Esophagus (tissue), 2 donors: ENCODE results near the gene SLC25A39. TPM values are rescaled to one million over a fixed set of nuclear protein-coding genes. Genes with fewer than 3 reads are reported as not detected.

Experiments
- H3K27ac ChIP-seq, 2 donors: one replicate each; pipeline ENCODE4 v1.5.1; 2013; ENCODE audit warnings: low read depth in 2 of 2, mild to moderate bottlenecking in 2 of 2, inconsistent platforms in 1 of 2, low read length in 1 of 2, moderate library complexity in 1 of 2
- H3K27me3 ChIP-seq, 2 donors: one replicate each; pipeline ENCODE4 v1.6.1; 2013; ENCODE audit warnings: low read length in 2 of 2, control low read depth in 1 of 2, mild to moderate bottlenecking in 1 of 2; ENCODE audit not compliant: insufficient read depth in 2 of 2, control insufficient read depth in 1 of 2
- H3K36me3 ChIP-seq, 2 donors: one replicate each; pipeline ENCODE4 v1.6.1; 2013; ENCODE audit warnings: low read length in 1 of 2; ENCODE audit not compliant: control insufficient read depth in 2 of 2, insufficient read depth in 2 of 2
- H3K4me1 ChIP-seq, 2 donors: one replicate each; pipeline ENCODE4 v1.6.1; 2013; ENCODE audit warnings: low read length in 1 of 2; ENCODE audit not compliant: control insufficient read depth in 2 of 2, insufficient read depth in 2 of 2
- H3K4me3 ChIP-seq, 2 donors: one replicate each; pipeline ENCODE4 v1.5.1; 2013; ENCODE audit warnings: low read length in 2 of 2, mild to moderate bottlenecking in 2 of 2, low read depth in 1 of 2, moderate library complexity in 1 of 2
- H3K9me3 ChIP-seq, 2 donors: one replicate each; pipeline ENCODE4 v1.6.1; 2013; ENCODE audit warnings: mild to moderate bottlenecking in 2 of 2, low read depth in 1 of 2, low read length in 1 of 2, moderate library complexity in 1 of 2; ENCODE audit not compliant: control insufficient read depth in 2 of 2, insufficient read depth in 1 of 2
- WGBS, 2 donors: extraction: QIAGEN DNeasy Blood & Tissue Kit; methylation state at CpG; one replicate each; pipeline ENCODE4 v1.1.7; 2013; 5-methylcytosine and 5-hydroxymethylcytosine counted together
- polyA plus RNA-seq, 2 donors: library from polyadenylated mRNA; stranded (reverse); fragments of 200-250 nt; gene quantifications; one replicate each; pipeline ENCODE4 v1.2.3, GENCODE V29; 2013
- donor health status: healthy with polysubstance abuse.
- donor health status: Bipolar disorder and iron deficiency.

SLC25A39 gene
- polyA plus RNA-seq, 2 donors = 132 to 138 TPM

DNA sequence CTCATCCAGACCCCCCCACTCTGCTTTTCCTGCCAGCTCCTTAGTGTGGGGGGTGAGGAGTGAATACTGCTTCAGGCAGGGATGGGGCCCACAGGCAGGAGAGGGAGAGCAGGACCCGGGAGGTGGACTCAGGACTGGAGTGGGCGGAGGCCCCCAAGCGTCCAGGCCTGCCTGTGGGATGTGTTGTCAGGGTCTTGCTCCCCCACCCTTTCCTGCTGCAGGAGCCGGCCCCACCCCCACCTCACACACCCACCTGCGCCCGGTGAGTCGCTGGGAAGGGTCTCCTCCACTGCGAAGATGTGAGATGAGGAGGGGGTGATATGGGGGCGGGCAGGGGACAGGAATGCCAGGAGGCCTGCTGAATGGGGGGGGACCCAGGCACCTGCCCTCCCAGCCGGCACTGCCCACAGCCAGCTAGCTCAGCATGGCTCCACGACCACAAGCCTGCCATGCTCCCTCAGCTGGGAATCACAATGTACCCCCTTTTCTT lies 37.9 kb upstream of the SLC25A39 start:
- Histone ChIP-seq H3K36me3 (no peaks in the 10 kb centered on the region), H3K27ac (no peak overlapping the region), H3K4me3 (no peak overlapping the region), H3K27me3 (no peaks in the 10 kb centered on the region), H3K9me3 (no peaks in the 10 kb centered on the region), H3K4me1 (peaks cover 0 to 2% of the 10 kb centered on the region in 2 donors)
- WGBS, 2 donors = 20 to 31% methylated on average over 11 of the region's 11 CpGs

GRCh38 chr17:44361292-44362260 lies 37.0 kb upstream of the SLC25A39 start:
- Histone ChIP-seq H3K36me3 (no peaks in the 10 kb centered on the region), H3K4me3 (no peak overlapping the region), H3K9me3 (no peaks in the 10 kb centered on the region), H3K27me3 (no peaks in the 10 kb centered on the region), H3K4me1 (peaks cover 0 to 2% of the 10 kb centered on the region in 2 donors), H3K27ac (no peak overlapping the region)
- 49 to 69% methylated on average over 10 to 11 of the region's 11 CpGs for WGBS, 2 donors

DNA sequence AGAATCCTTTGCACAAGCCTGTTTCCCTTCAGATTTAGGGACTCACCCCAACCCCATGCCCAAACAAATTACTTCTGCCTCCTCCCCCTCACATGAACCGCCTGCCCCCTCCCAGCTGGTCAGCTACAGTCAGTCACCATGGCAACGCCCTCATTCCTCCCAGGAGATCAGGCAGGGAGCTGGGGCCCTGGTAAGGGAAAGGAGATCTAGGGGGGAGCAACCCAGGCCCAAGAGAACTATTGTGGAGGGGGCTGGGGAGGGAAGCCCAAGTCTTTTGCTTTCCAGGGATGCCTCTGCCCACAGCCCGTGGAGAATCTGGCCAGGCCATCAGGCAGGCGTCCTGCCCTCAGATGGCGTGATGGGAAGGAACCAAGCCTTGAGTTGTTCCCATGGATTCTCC lies 36.2 kb upstream of the SLC25A39 start:
- H3K4me3 ChIP-seq = no peak overlapping the region
- 48 to 57% methylated on average over 5 of the region's 5 CpGs for WGBS, 2 donors
- H3K27me3 ChIP-seq = no peaks in the 10 kb centered on the region
- no peaks in the 10 kb centered on the region for H3K4me1 ChIP-seq
- no peaks in the 10 kb centered on the region for H3K9me3 ChIP-seq
- H3K36me3 ChIP-seq = no peaks in the 10 kb centered on the region
- no peak overlapping the region for H3K27ac ChIP-seq

DNA sequence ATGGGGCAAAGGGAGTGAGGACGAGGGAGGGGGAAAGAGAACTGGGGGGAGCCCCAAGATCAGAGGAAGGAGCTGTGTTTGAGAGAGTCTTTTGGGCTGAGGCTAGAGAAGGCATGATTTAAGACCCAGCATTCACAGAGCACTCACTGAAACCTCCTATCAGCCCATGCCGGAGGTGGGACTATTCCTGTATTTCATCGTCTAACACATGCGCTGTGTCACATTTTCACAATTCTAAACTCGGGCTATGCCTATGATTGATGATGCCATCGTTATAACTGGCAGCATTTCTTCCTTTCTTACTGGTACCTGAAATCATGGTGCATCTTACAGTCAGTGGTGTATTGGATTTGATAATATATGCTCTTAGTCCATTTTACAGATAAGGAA lies 35.5 kb upstream of the SLC25A39 start:
- H3K27ac ChIP-seq = no peak overlapping the region
- H3K4me1 ChIP-seq = no peaks in the 10 kb centered on the region
- WGBS, 2 donors = 46 to 59% methylated on average over 6 of the region's 6 CpGs
- no peaks in the 10 kb centered on the region for H3K27me3 ChIP-seq
- H3K9me3 ChIP-seq = no peaks in the 10 kb centered on the region
- no peaks in the 10 kb centered on the region for H3K36me3 ChIP-seq
- no peak overlapping the region for H3K4me3 ChIP-seq

GRCh38 chr17:44359458-44360143 lies 35.0 kb upstream of the SLC25A39 start:
- H3K27ac ChIP-seq = no peak overlapping the region
- H3K9me3 ChIP-seq = no peaks in the 10 kb centered on the region
- H3K4me1 ChIP-seq = no peaks in the 10 kb centered on the region
- H3K4me3 ChIP-seq = no peak overlapping the region
- no peaks in the 10 kb centered on the region for H3K36me3 ChIP-seq
- 80 to 90% methylated on average over 14 of the region's 14 CpGs for WGBS, 2 donors
- H3K27me3 ChIP-seq = no peaks in the 10 kb centered on the region

- H3K27me3 ChIP-seq = no peaks in the 10 kb centered on the region
- H3K4me3 ChIP-seq = no peak overlapping the region
- 58 to 67% methylated on average over 6 of the region's 6 CpGs for WGBS, 2 donors
These were observed 34.4 kb upstream of the SLC25A39 start for GRCh38 chr17:44359006-44359405.

GRCh38 chr17:44358066-44358465 lies 33.4 kb upstream of the SLC25A39 start:
- 84 to 85% methylated on average over 9 of the region's 9 CpGs for WGBS, 2 donors

More at GRCh38 chr17:44359006-44359405, 34.4 kb upstream of the SLC25A39 start:
- Histone ChIP-seq H3K27ac (no peak overlapping the region), H3K36me3 (no peaks in the 10 kb centered on the region), H3K4me1 (no peaks in the 10 kb centered on the region), H3K9me3 (no peaks in the 10 kb centered on the region)

DNA sequence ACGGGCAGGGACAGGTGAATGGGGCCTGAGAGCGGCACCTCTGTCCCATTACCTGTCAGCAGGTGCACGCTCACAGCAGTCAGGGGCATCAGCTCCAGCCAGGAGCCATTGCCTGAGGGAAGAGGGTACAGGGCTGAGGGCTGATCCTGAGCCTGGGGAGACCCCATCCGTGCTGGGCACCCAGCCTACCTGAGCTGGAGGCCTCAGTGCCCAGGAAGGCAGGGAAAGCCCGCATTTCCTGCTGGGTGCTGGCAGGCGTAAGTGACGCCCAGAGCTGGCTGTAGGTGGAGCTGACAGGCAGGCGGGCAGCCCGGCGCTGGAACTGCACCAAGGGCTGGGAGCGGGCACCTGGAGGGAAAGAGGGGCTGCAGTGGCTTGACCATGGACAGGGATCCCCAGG lies 31.6 kb upstream of the SLC25A39 start:
- no peak overlapping the region for H3K27ac ChIP-seq
- H3K4me3 ChIP-seq = no peak overlapping the region
- no peaks in the 10 kb centered on the region for H3K4me1 ChIP-seq
- no peaks in the 10 kb centered on the region for H3K9me3 ChIP-seq
- H3K36me3 ChIP-seq = peaks cover 8 to 18% of the 10 kb centered on the region in 2 donors
- H3K27me3 ChIP-seq = no peaks in the 10 kb centered on the region
- WGBS, 2 donors = 66 to 75% methylated on average over 11 of the region's 11 CpGs

More at GRCh38 chr17:44358066-44358465, 33.4 kb upstream of the SLC25A39 start:
- H3K27me3 ChIP-seq = no peaks in the 10 kb centered on the region
- H3K9me3 ChIP-seq = no peaks in the 10 kb centered on the region
- no peaks in the 10 kb centered on the region for H3K36me3 ChIP-seq
- no peak overlapping the region for H3K4me3 ChIP-seq
- H3K4me1 ChIP-seq = no peaks in the 10 kb centered on the region
- no peak overlapping the region for H3K27ac ChIP-seq

DNA sequence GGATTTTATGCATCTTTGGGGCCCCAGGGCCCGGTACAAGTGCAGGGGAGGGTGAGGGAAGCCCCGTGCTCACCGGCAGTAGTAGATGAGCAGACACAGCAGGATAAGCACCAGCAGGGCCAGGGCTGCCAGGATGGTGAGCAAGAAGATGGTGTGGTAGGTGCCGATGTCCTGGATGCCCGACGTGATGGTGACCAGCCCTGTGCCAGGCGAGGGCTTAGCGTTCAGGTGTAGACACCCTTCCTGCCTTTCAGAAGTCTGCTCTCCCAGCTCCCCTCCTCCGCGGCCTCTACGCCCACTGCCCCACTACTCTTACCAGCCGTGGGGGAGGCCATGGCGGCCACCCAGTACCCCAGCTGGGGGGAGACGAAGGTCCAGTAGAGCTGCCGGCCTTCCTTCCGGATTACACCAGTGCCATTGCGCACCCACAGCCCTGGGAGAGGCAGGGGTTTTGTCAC lies 31.0 kb upstream of the SLC25A39 start:
- WGBS, 2 donors = 80 to 83% methylated on average over 17 of the region's 17 CpGs
- H3K4me1 ChIP-seq = peaks cover 0 to under 1% of the 10 kb centered on the region in 2 donors
- no peaks in the 10 kb centered on the region for H3K9me3 ChIP-seq
- H3K27ac ChIP-seq = no peak overlapping the region
- peaks cover 11 to 23% of the 10 kb centered on the region in 2 donors for H3K36me3 ChIP-seq
- no peaks in the 10 kb centered on the region for H3K27me3 ChIP-seq
- no peak overlapping the region for H3K4me3 ChIP-seq
